Heart left ventricle (tissue), 16 donors: ENCODE measurements around the gene GLP1R. TPM values are rescaled to one million over a fixed set of nuclear protein-coding genes. Genes with fewer than 3 reads are reported as not detected.

Experiments
- ATAC-seq, 4 donors: fragments of 200-7000 bp; cut with Tn5 transposase; one replicate each; pipeline ENCODE4 v1.9.1; 2020 to 2022; ENCODE audit warnings: moderate library complexity in 4 of 4, mild to moderate bottlenecking in 3 of 4, moderate number of reproducible peaks in 1 of 4
- DNase-seq, 5 donors: peaks; one replicate each; pipeline ENCODE4 v3.0.0-alpha.2; 2020
- H3K27ac ChIP-seq, 12 donors: fragments of 200-600 bp; sonication (generic) in 4 of 12; one replicate each; pipeline versions ENCODE4 v1.5.0 to v1.8.0; 2016 to 2022; ENCODE audit warnings: mild to moderate bottlenecking in 2 of 12
- H3K27me3 ChIP-seq, 9 donors: fragments of 200-600 bp; sonication (generic) in 2 of 9; one replicate each; pipeline versions ENCODE4 v1.5.1 to v1.8.0; 2016 to 2022; ENCODE audit warnings: mild to moderate bottlenecking in 3 of 9
- H3K36me3 ChIP-seq, 9 donors: fragments of 200-600 bp; sonication (generic) in 2 of 9; one replicate each; pipeline versions ENCODE4 v1.5.0 to v1.8.0; 2018 to 2022; ENCODE audit warnings: mild to moderate bottlenecking in 2 of 9
- H3K4me1 ChIP-seq, 12 donors: fragments of 200-600 bp; sonication (generic) in 4 of 12; one replicate each; pipeline versions ENCODE4 v1.5.0 to v1.8.0; 2016 to 2022; ENCODE audit warnings: mild to moderate bottlenecking in 3 of 12
- H3K4me3 ChIP-seq, 12 donors: fragments of 200-600 bp; sonication (generic) in 4 of 12; one replicate each; pipeline versions ENCODE4 v1.5.0 to v1.8.0; 2017 to 2022; ENCODE audit warnings: mild to moderate bottlenecking in 9 of 12, moderate library complexity in 4 of 12
- H3K9me3 ChIP-seq, 12 donors: fragments of 200-600 bp; sonication (generic) in 4 of 12; one replicate each; pipeline versions ENCODE4 v1.5.0 to v1.8.0; 2016 to 2022; ENCODE audit warnings: mild to moderate bottlenecking in 1 of 12
- CTCF ChIP-seq, 12 donors: fragments of 200-600 bp; sonication (generic) in 4 of 12; IDR thresholded peaks; one replicate each; pipeline versions ENCODE4 v1.5.0 to v1.8.0; 2018 to 2022; ENCODE audit warnings: antibody characterized with exemption in 12 of 12, mild to moderate bottlenecking in 5 of 12
- POLR2A ChIP-seq, 2 donors: fragments of 450-650 bp; IDR thresholded peaks; one replicate each; pipeline ENCODE4 v1.6.1; 2017; ENCODE audit warnings: antibody characterized with exemption in 2 of 2, mild to moderate bottlenecking in 2 of 2, moderate library complexity in 2 of 2
- WGBS, 4 donors: extraction: QIAGEN DNeasy Blood & Tissue Kit in 2 of 4; methylation state at CpG; one replicate each; pipeline versions ENCODE4 v1.1.5 to v1.1.7; 2013 to 2018; 5-methylcytosine and 5-hydroxymethylcytosine counted together
- intact Hi-C, 10 donors: fragments of 100-400 bp; cut with DNase I; formaldehyde crosslinking; loops; one replicate each; pipeline versions ENCODE4 v1.11.1 to v1.14.2; 2022
- polyA plus RNA-seq, 2 donors: library from polyadenylated mRNA; stranded (reverse); fragments of 200-250 nt; gene quantifications; one replicate each; pipeline ENCODE4 v1.2.3, GENCODE V29; 2013
- total RNA-seq, 9 donors: library from RNA; depleted of rRNA in 2 of 9; stranded (reverse); fragments of >200 nt in 2 of 9; fragmentation: NEBNext Ultra II Directional in 3 of 9; extraction: Animal tissue kit (Norgen Biotek cat#: 25700) in 3 of 9; gene quantifications; one replicate each; pipeline versions ENCODE4 v1.1.0 to v1.2.4, GENCODE V29; 2016 to 2023
- donor health status: ischemic (EF 13 %, LVEDD 7.1; RV severe dilation, severe dysfunction).
- donor health status: healthy with polysubstance abuse.
- donor health status: DM: no; HTN: yes; CAD: no.
- donor health status: DM: no; HTN: no; CAD: no.
- donor health status: ischemic (EF 25% LVEDD 6.9; RV normal size, moderate dysfunction).
- donor health status: ischemic (EF 25% LVEDD 5.7; RV mildly dilated, moderate dysfunction).
- donor health status: healthy.
- donor health status: DM: yes; HTN: yes; CAD: no.
- donor health status: ischemic (EF 35%, LVEDD 5.7; RV mildly dilated, moderate dysfunction).
- donor health status: nonischemic (EF 11% LVEDD 7.7; RV severe dilation, severe dysfunction).
- donor health status: DM: yes; HTN: yes; CAD: no.
- donor health status: PGD.
- donor health status: ischemic (EF 29% LVEDD 5.4; RV normal size, mild dysfunction).
- donor health status: nonischemic (EF 23%, LVEDD 6.1; RV moderate dilation, normal function).

The GLP1R gene
- total and polyA plus RNA-seq, 11 donors: 0.25 to 6.4 (median 1.6) TPM

GRCh38 chr6:39041072-39041471 is 7.5 kb upstream of the GLP1R start:
- Histone ChIP-seq H3K27me3 (peaks cover 0 to 58% (median 8%) of the 10 kb centered on the region in 9 donors), H3K27ac (no peak overlapping the region), H3K9me3 (no peaks in the 10 kb centered on the region), H3K36me3 (no peaks in the 10 kb centered on the region), H3K4me3 (no peak overlapping the region), H3K4me1 (peaks cover 0 to 7% (median 0%) of the 10 kb centered on the region in 12 donors)
- WGBS, 4 donors: 43 to 60% (median 54%) methylated on average over 2 of the region's 2 CpGs
- no peak for TF ChIP-seq POLR2A (IDR thresholded peaks at IDR 0.05)
- TF ChIP-seq CTCF (IDR thresholded peaks at IDR 0.05): no peak
- intact Hi-C loops: no loop called here
- ATAC-seq (no peak), DNase-seq (no peak)

GRCh38 chr6:39043776-39044175 is 4.8 kb upstream of the GLP1R start:
- Histone ChIP-seq H3K27me3 (peaks cover 2 to 60% (median 23%) of the 10 kb centered on the region in 9 donors), H3K4me3 (no peak overlapping the region), H3K27ac (no peak overlapping the region), H3K4me1 (peaks cover 0 to 7% (median 0%) of the 10 kb centered on the region in 12 donors), H3K9me3 (no peaks in the 10 kb centered on the region), H3K36me3 (no peaks in the 10 kb centered on the region)
- DNase-seq (no peak), ATAC-seq (no peak)
- no peak for TF ChIP-seq POLR2A (IDR thresholded peaks at IDR 0.05)
- TF ChIP-seq CTCF (IDR thresholded peaks at IDR 0.05): no peak
- intact Hi-C loops: no loop called here
- WGBS, 4 donors: 68 to 81% (median 74%) methylated on average over 3 of the region's 3 CpGs

DNA sequence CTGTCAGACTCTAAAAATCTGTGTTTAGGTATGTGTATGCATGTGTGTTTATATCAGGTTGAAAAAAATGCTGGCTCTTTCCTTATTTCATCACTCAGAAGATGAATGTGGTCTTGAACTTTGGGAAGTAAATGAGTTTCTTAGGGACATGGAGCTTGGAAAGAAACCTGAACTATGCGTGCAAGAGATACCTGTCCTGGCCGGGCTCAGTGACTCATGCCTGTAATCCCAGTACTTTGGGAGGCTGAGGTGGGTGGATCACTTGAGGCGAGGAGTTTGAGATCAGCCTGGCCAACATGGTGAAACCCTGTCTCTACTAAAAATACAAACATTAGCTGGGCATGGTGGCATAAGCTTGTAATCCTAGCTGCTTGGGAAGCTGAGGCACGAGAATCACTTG is 4.4 kb upstream of the GLP1R start:
- no peaks in the 10 kb centered on the region for H3K9me3 ChIP-seq
- ATAC-seq: no peak
- no peak overlapping the region for H3K27ac ChIP-seq
- WGBS, 4 donors: 87 to 92% (median 91%) methylated on average over 4 of the region's 4 CpGs
- no peak for TF ChIP-seq CTCF (IDR thresholded peaks at IDR 0.05)
- no peaks in the 10 kb centered on the region for H3K36me3 ChIP-seq
- intact Hi-C loops: no loop called here
- peaks cover 3 to 60% (median 27%) of the 10 kb centered on the region in 9 donors for H3K27me3 ChIP-seq
- H3K4me3 ChIP-seq: no peak overlapping the region
- DNase-seq: no peak
- H3K4me1 ChIP-seq: peaks cover 0 to 11% (median 0%) of the 10 kb centered on the region in 12 donors

- TF ChIP-seq POLR2A (IDR thresholded peaks at IDR 0.05) (no peak), CTCF (IDR thresholded peaks at IDR 0.05) (no peak)
- Histone ChIP-seq H3K9me3 (no peaks in the 10 kb centered on the region), H3K36me3 (no peaks in the 10 kb centered on the region), H3K4me3 (peak overlapping the region in 5 of 12 donors; percentile 43 to 59 (median 50)), H3K4me1 (peaks cover 0 to 14% (median 0%) of the 10 kb centered on the region in 12 donors), H3K27ac (peak overlapping the region in 1 of 12 donors; percentile 40), H3K27me3 (peaks cover 2 to 50% (median 30%) of the 10 kb centered on the region in 9 donors)
- 62 to 73% (median 67%) methylated on average over 6 of the region's 6 CpGs for WGBS, 4 donors
- ATAC-seq (no peak), DNase-seq (no peak)
- intact Hi-C loops: no loop called here
Measured at GRCh38 chr6:39047434-39048327, 900 bp upstream of the GLP1R start.
